ENCODE data around the gene NR1H4.

- TF ChIP-seq, protein P1, sequence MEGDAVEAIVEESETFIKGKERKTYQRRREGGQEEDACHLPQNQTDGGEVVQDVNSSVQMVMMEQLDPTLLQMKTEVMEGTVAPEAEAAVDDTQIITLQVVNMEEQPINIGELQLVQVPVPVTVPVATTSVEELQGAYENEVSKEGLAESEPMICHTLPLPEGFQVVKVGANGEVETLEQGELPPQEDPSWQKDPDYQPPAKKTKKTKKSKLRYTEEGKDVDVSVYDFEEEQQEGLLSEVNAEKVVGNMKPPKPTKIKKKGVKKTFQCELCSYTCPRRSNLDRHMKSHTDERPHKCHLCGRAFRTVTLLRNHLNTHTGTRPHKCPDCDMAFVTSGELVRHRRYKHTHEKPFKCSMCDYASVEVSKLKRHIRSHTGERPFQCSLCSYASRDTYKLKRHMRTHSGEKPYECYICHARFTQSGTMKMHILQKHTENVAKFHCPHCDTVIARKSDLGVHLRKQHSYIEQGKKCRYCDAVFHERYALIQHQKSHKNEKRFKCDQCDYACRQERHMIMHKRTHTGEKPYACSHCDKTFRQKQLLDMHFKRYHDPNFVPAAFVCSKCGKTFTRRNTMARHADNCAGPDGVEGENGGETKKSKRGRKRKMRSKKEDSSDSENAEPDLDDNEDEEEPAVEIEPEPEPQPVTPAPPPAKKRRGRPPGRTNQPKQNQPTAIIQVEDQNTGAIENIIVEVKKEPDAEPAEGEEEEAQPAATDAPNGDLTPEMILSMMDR (conservative IDR thresholded peaks at IDR 0.05; ENCODE audit: low read length), result no peak
- no peak for TF ChIP-seq EZH2phosphoT487 (IDR thresholded peaks at IDR 0.05; ENCODE audit: borderline replicate concordance)
These were observed 48.3 kb downstream of the NR1H4 start for GRCh38 chr12:100521958-100522357.

Data from Loucy (cell line).